Measurements from ENCODE around the gene GPR160. TPM values are rescaled to one million over a fixed set of nuclear protein-coding genes. Genes with fewer than 3 reads are reported as not detected.

GPR160 gene
- total RNA-seq, 1 experiment from 2014 or later, result 9.9 TPM

- intact Hi-C loops (cut with micrococcal nuclease), result no loop called here
- CTCF ChIA-PET, result no interaction called here
Measured at GRCh38 chr3:170107941-170108340, 70.1 kb downstream of the GPR160 start.

GRCh38 chr3:170108955-170109354 lies 71.2 kb downstream of the GPR160 start:
- no peak overlapping the region for H3K27ac ChIP-seq (ENCODE audit: low read depth, low read length)
- intact Hi-C loops (cut with micrococcal nuclease), result no loop called here
- no peak overlapping the region for H3K4me2 ChIP-seq (ENCODE audit: low read length)
- no peak overlapping the region for H3K4me3 ChIP-seq (replicated peaks in 1 of 2; ENCODE audit: low read depth in 1 of 2, low read length in 2 of 2)
- H3K79me2 ChIP-seq (ENCODE audit: insufficient read depth, low read length), result no peaks in the 10 kb centered on the region
- H3K9me2 ChIP-seq (ENCODE audit: insufficient read depth), result no peaks in the 10 kb centered on the region
- no peaks in the 10 kb centered on the region for H4K20me1 ChIP-seq (ENCODE audit: insufficient read depth)
- H3K27me3 ChIP-seq (ENCODE audit: insufficient read depth, low read length), result no peaks in the 10 kb centered on the region
- ChIA-PET POLR2A (no interaction called here), RAD21 (ENCODE audit: low non-redundant PET in 1 of 2, low total read pairs in 2 of 2, uncharacterized antibody in 2 of 2, unreplicated experiment in 2 of 2) (no interaction called here), CTCF (no interaction called here)
- no peaks in the 10 kb centered on the region for H3K4me1 ChIP-seq (ENCODE audit: control insufficient read depth in 1 of 2, insufficient read depth in 2 of 2, low read length in 2 of 2)
- H3K36me3 ChIP-seq (ENCODE audit: control insufficient read depth in 1 of 2, insufficient read depth in 2 of 2, low read length in 2 of 2), result no peaks in the 10 kb centered on the region; a peak in 1 of 4 replicates
- ATAC-seq, result no peak
- no TSS peak for BruUV-seq (replicated peaks)
- H3K9me3 ChIP-seq (ENCODE audit: control insufficient read depth in 1 of 2, insufficient read depth in 1 of 2, low read depth in 1 of 2, low read length in 2 of 2), result no peaks in the 10 kb centered on the region
- no peak overlapping the region for H3K9ac ChIP-seq (ENCODE audit: low read length)
- DNase-seq (ENCODE audit: low read depth, low spot score), result no peak
- no peak overlapping the region for H2AFZ ChIP-seq (ENCODE audit: low read depth, low read length, poor library complexity, severe bottlenecking)
- TF ChIP-seq EZH2phosphoT487 (IDR thresholded peaks at IDR 0.05; ENCODE audit: borderline replicate concordance), result no peak
- TF ChIP-seq JUND (IDR thresholded peaks at IDR 0.05), result no peak
- no peak for TF ChIP-seq EZH2 (IDR thresholded peaks at IDR 0.05)
- no peak for TF ChIP-seq CBX3 (IDR thresholded peaks at IDR 0.05; ENCODE audit: low read depth)
- TF ChIP-seq ZNF274 (IDR thresholded peaks at IDR 0.05; ENCODE audit: low read depth, low read length), result no peak
- no peak for TF ChIP-seq TCF7L2 (IDR thresholded peaks at IDR 0.05; ENCODE audit: borderline replicate concordance, extremely low read depth, insufficient read depth, insufficient read length)
- TF ChIP-seq POLR2A (IDR thresholded peaks at IDR 0.05; ENCODE audit: borderline replicate concordance, extremely low read depth, insufficient read depth, insufficient read length), result no peak
- no peak for TF ChIP-seq CTCF (IDR thresholded peaks at IDR 0.05 in 2 of 3, conservative IDR thresholded peaks at IDR 0.05 in 1 of 3; ENCODE audit: borderline replicate concordance in 1 of 3, insufficient read depth in 1 of 3, low read depth in 2 of 3, low read length in 2 of 3)
- no peak for TF ChIP-seq REST (IDR thresholded peaks at IDR 0.05; ENCODE audit: low read depth)
- no peak for TF ChIP-seq ATF3 (IDR thresholded peaks at IDR 0.05)

More at GRCh38 chr3:170107941-170108340, 70.1 kb downstream of the GPR160 start:
- H3K4me3 ChIP-seq (replicated peaks in 1 of 2; ENCODE audit: low read depth in 1 of 2, low read length in 2 of 2), result no peak overlapping the region
- no peaks in the 10 kb centered on the region for H3K9me3 ChIP-seq (ENCODE audit: control insufficient read depth in 1 of 2, insufficient read depth in 1 of 2, low read depth in 1 of 2, low read length in 2 of 2)
- H3K27me3 ChIP-seq (ENCODE audit: insufficient read depth, low read length), result no peaks in the 10 kb centered on the region
- H3K79me2 ChIP-seq (ENCODE audit: insufficient read depth, low read length), result no peaks in the 10 kb centered on the region
- no peak overlapping the region for H3K4me2 ChIP-seq (ENCODE audit: low read length)
- H2AFZ ChIP-seq (ENCODE audit: low read depth, low read length, poor library complexity, severe bottlenecking), result no peak overlapping the region
- no peak overlapping the region for H3K9ac ChIP-seq (ENCODE audit: low read length)
- BruUV-seq (replicated peaks), result no TSS peak
- H3K36me3 ChIP-seq (ENCODE audit: control insufficient read depth in 1 of 2, insufficient read depth in 2 of 2, low read length in 2 of 2), result no peaks in the 10 kb centered on the region; a peak in 1 of 4 replicates
- ChIA-PET POLR2A (no interaction called here), RAD21 (ENCODE audit: low non-redundant PET in 1 of 2, low total read pairs in 2 of 2, uncharacterized antibody in 2 of 2, unreplicated experiment in 2 of 2) (no interaction called here)
- no peaks in the 10 kb centered on the region for H4K20me1 ChIP-seq (ENCODE audit: insufficient read depth)
- TF ChIP-seq EZH2 (IDR thresholded peaks at IDR 0.05), result no peak
- TF ChIP-seq FOSL1 (IDR thresholded peaks at IDR 0.05; ENCODE audit: low read depth), result no peak
- TF ChIP-seq SP1 (IDR thresholded peaks at IDR 0.05; ENCODE audit: low read depth), result no peak
- no peak for TF ChIP-seq SIN3A (IDR thresholded peaks at IDR 0.05; ENCODE audit: low read depth)
- TF ChIP-seq ELF1 (IDR thresholded peaks at IDR 0.05; ENCODE audit: borderline replicate concordance, low read depth), result no peak
- no peak for TF ChIP-seq POLR2A (IDR thresholded peaks at IDR 0.05; ENCODE audit: borderline replicate concordance, extremely low read depth, insufficient read depth, insufficient read length)
- H3K27ac ChIP-seq (ENCODE audit: low read depth, low read length), result no peak overlapping the region
- ATAC-seq (no peak), DNase-seq (ENCODE audit: low read depth, low spot score) (no peak)
- no peaks in the 10 kb centered on the region for H3K9me2 ChIP-seq (ENCODE audit: insufficient read depth)
- no peaks in the 10 kb centered on the region for H3K4me1 ChIP-seq (ENCODE audit: control insufficient read depth in 1 of 2, insufficient read depth in 2 of 2, low read length in 2 of 2)
